Uterus (tissue), 4 donors: Measurements from ENCODE around the gene PCDHGB1. TPM values are rescaled to one million over a fixed set of nuclear protein-coding genes. Genes with fewer than 3 reads are reported as not detected.

Experiments used
- DNase-seq, 2 donors: peaks; one replicate each; pipeline ENCODE4 v3.0.0-alpha.2; 2019 to 2020
- H3K27ac ChIP-seq, 2 donors: fragments of 200-600 bp; sonication (generic); 1 replicate in 1 of 2; 2 replicates in 1 of 2; pipeline ENCODE4 v1.5.1; 2016 to 2018
- H3K27me3 ChIP-seq, 2 donors: fragments of 200-600 bp; sonication (generic); one replicate each; pipeline ENCODE4 v1.5.1; 2018 to 2019; ENCODE audit warnings: control low read depth in 1 of 2
- H3K36me3 ChIP-seq, 2 donors: fragments of 200-600 bp; sonication (generic); one replicate each; pipeline ENCODE4 v1.5.1; 2019; ENCODE audit warnings: control low read depth in 1 of 2
- H3K4me1 ChIP-seq, 2 donors: fragments of 200-600 bp; sonication (generic); one replicate each; pipeline ENCODE4 v1.5.1; 2018 to 2019; ENCODE audit warnings: control low read depth in 1 of 2
- H3K4me3 ChIP-seq, 2 donors: fragments of 200-600 bp; sonication (generic); 1 replicate in 1 of 2; 2 replicates in 1 of 2; pipeline ENCODE4 v1.5.1; 2018 to 2019; ENCODE audit warnings: mild to moderate bottlenecking in 1 of 2
- H3K9me3 ChIP-seq, 2 donors: fragments of 200-600 bp; sonication (generic); one replicate each; pipeline ENCODE4 v1.5.1; 2019; ENCODE audit warnings: control low read depth in 1 of 2
- CTCF ChIP-seq, 4 experiments: fragments of 200-600 bp in 2 of 4; fragments of 450-650 bp in 2 of 4; sonication (generic) in 2 of 4; IDR thresholded peaks; one replicate each; pipeline ENCODE4 v1.5.1; 2016 to 2019; ENCODE audit warnings: antibody characterized with exemption in 4 of 4, mild to moderate bottlenecking in 2 of 4, moderate library complexity in 1 of 4
- POLR2A ChIP-seq, 2 donors: fragments of 450-650 bp; IDR thresholded peaks; one replicate each; pipeline ENCODE4 v1.6.1; 2016; ENCODE audit warnings: antibody characterized with exemption in 2 of 2, mild to moderate bottlenecking in 1 of 2, moderate library complexity in 1 of 2
- intact Hi-C: fragments of 100-400 bp; cut with DNase I; formaldehyde crosslinking; loops from one replicate; pipeline ENCODE4 v1.15.1; 2023; ENCODE audit warnings: low total_unique reads
- total RNA-seq, 4 donors: library from RNA; depleted of rRNA in 3 of 4; stranded (reverse); fragments of >200 nt in 3 of 4; gene quantifications; one replicate each; pipeline versions ENCODE4 v1.1.0 to v1.2.4, GENCODE V29; 2014 to 2023
- donor health status: DM: yes; HTN: yes; CAD: no.

PCDHGB1 gene
- total RNA-seq, 4 donors from 2014 or later = 4.4 to 7.4 (median 6.9) TPM; not detected in 1

DNA sequence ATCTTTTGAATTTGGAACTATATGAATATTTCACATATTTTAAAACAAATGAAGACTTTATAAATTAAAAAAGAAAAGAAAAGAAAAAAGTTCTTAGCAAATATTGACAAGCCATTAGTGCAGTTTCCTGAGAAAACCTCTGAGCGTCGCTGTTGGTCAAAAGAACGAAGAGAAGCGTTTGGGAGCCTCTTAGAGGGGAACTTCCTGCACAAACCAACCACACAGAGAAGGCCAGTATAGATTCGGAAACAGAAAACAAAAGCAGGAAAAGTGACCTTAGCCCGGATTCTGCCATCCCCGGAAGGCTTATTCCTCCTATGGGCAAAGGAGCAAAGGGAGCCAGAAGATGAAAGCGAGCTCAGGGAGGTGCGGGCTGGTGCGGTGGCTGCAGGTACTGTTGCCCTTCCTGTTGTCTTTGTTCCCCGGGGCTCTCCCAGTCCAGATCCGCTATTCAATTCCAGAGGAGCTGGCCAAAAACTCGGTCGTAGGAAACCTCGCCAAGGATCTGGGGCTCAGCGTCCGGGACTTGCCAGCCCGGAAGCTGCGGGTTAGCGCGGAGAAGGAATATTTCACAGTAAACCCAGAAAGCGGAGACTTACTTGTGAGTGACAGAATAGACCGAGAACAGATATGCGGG, 10.0 kb downstream of the PCDHGB1 start, which contains the start of gene PCDHGB2:
PCDHGB2 (plus strand) TSS at position 205 of the 637 bp plus-strand sequence; CDS start at position 347, 142 bp downstream.
- DNase-seq = no peak
- Histone ChIP-seq H3K9me3 (peaks cover 0 to 88% of the 10 kb centered on the region in 2 donors), H3K36me3 (no peaks in the 10 kb centered on the region), H3K27ac (no peak within 1 kb of the TSS), H3K4me1 (no peaks in the 10 kb centered on the region), H3K27me3 (no peaks in the 10 kb centered on the region), H3K4me3 (peak within 1 kb of the TSS in 1 of 2 donors; percentile 1)
- TF ChIP-seq POLR2A (IDR thresholded peaks at IDR 0.05) (no peak), CTCF (IDR thresholded peaks at IDR 0.05) (peak in 1 of 4 experiments; percentile 17)
- intact Hi-C loops = no loop called here

DNA sequence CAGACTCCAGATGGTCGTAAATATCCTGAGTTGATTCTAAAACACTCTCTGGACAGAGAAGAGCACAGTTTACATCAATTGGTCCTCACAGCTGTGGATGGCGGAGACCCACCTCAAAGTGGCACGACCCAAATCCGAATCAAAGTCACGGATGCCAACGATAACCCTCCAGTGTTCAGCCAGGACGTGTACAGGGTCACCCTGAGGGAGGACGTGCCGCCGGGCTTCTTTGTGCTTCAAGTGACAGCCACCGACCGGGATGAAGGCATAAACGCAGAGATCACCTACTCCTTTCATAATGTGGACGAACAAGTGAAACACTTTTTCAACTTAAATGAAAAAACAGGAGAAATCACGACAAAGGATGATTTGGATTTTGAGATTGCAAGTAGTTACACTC, 10.8 kb downstream of the PCDHGB1 start:
- H3K4me3 ChIP-seq = no peak overlapping the region
- no peak overlapping the region for H3K27ac ChIP-seq
- no peak for DNase-seq
- peaks cover 0 to 89% of the 10 kb centered on the region in 2 donors for H3K9me3 ChIP-seq
- no peaks in the 10 kb centered on the region for H3K4me1 ChIP-seq
- H3K27me3 ChIP-seq = no peaks in the 10 kb centered on the region
- TF ChIP-seq POLR2A (IDR thresholded peaks at IDR 0.05) (no peak), CTCF (IDR thresholded peaks at IDR 0.05) (no peak)
- H3K36me3 ChIP-seq = no peaks in the 10 kb centered on the region
- intact Hi-C loops = no loop called here

- H3K9me3 ChIP-seq = peaks cover 0 to 93% of the 10 kb centered on the region in 2 donors
- no peaks in the 10 kb centered on the region for H3K27me3 ChIP-seq
- H3K36me3 ChIP-seq = no peaks in the 10 kb centered on the region
- H3K4me3 ChIP-seq = no peak overlapping the region
- DNase-seq = no peak
- H3K4me1 ChIP-seq = no peaks in the 10 kb centered on the region
- intact Hi-C loops = no loop called here
- TF ChIP-seq CTCF (IDR thresholded peaks at IDR 0.05) (no peak), POLR2A (IDR thresholded peaks at IDR 0.05) (no peak)
- H3K27ac ChIP-seq = no peak overlapping the region
Observed at GRCh38 chr5:141362719-141363118, 12.8 kb downstream of the PCDHGB1 start.

DNA sequence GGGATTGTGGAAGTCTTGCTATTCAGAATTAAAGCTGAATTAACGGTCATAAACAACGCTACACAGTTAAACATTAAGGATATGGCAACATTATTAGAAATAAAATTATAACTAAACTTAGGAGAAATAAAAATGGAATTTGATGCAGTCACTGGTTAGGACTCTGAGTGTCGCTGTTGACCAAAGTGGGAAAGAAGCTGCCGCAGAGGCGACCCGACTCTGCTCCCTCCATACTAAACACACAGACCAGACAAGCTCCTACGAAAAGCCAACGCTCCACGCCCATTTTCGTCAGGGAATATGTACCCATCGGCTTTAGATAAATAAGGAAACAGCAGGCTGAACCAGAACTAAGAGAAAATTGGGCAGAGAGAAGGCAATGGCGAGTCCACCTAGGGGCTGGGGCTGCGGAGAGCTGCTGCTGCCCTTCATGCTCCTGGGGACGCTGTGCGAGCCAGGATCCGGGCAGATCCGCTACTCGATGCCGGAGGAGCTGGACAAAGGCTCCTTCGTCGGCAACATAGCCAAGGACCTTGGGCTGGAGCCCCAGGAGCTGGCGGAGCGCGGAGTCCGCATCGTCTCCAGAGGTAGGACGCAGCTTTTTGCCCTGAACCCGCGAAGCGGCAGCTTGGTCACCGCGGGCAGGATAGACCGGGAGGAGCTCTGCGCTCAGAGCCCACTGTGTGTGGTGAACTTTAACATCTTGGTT, 14.2 kb downstream of the PCDHGB1 start, which contains the start of gene PCDHGA5:
PCDHGA5 (plus strand) TSS at position 211 of the 709 bp plus-strand sequence; CDS start at position 380, 169 bp downstream.
- Histone ChIP-seq H3K36me3 (no peaks in the 10 kb centered on the region), H3K27me3 (no peaks in the 10 kb centered on the region), H3K4me1 (no peaks in the 10 kb centered on the region), H3K9me3 (peaks cover 0 to 89% of the 10 kb centered on the region in 2 donors), H3K4me3 (no peak within 1 kb of the TSS), H3K27ac (no peak within 1 kb of the TSS)
- intact Hi-C loops = no loop called here
- no peak for DNase-seq
- no peak for TF ChIP-seq CTCF (IDR thresholded peaks at IDR 0.05)
- TF ChIP-seq POLR2A (IDR thresholded peaks at IDR 0.05) = no peak
